ENCODE data around the gene SLC4A8. TPM values are rescaled to one million over a fixed set of nuclear protein-coding genes. Genes with fewer than 3 reads are reported as not detected.

The SLC4A8 gene
- total and polyA plus RNA-seq, 12 donors: 3.0 to 27.0 (median 11.6) TPM

DNA sequence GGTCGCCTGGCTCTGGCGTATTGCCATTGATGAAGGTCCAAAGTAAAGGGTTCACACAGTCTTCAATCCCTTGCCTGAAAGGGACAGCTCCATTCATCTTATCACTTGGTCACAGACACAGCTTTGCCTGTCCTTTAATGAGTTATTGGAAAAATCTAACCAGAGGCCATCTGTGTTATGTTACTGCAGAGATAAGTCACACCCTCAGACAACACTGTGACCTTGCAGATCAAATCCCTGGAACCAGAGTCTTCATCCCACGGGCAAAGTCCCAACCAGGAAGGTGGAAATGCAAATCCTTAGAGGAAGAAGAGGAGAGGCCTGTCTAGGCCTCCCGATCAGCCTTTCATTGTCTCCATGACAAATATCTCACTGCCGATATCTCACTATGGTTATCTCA is 98.1 kb downstream of the SLC4A8 start:
- no peak for DNase-seq
- H3K27ac ChIP-seq: no peak overlapping the region
- no peaks in the 10 kb centered on the region for H3K9me3 ChIP-seq (replicated peaks in 1 of 3)
- no peaks in the 10 kb centered on the region for H3K4me1 ChIP-seq (replicated peaks in 1 of 2)
- no peaks in the 10 kb centered on the region for H3K36me3 ChIP-seq (replicated peaks in 1 of 2)
- no peaks in the 10 kb centered on the region for H3K27me3 ChIP-seq
- H3K4me3 ChIP-seq: no peak overlapping the region
- intact Hi-C loops (cut with DNase I): no loop called here
- TF ChIP-seq, protein P1, sequence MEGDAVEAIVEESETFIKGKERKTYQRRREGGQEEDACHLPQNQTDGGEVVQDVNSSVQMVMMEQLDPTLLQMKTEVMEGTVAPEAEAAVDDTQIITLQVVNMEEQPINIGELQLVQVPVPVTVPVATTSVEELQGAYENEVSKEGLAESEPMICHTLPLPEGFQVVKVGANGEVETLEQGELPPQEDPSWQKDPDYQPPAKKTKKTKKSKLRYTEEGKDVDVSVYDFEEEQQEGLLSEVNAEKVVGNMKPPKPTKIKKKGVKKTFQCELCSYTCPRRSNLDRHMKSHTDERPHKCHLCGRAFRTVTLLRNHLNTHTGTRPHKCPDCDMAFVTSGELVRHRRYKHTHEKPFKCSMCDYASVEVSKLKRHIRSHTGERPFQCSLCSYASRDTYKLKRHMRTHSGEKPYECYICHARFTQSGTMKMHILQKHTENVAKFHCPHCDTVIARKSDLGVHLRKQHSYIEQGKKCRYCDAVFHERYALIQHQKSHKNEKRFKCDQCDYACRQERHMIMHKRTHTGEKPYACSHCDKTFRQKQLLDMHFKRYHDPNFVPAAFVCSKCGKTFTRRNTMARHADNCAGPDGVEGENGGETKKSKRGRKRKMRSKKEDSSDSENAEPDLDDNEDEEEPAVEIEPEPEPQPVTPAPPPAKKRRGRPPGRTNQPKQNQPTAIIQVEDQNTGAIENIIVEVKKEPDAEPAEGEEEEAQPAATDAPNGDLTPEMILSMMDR (IDR thresholded peaks at IDR 0.05): no peak
- 74 to 81% (median 76%) methylated on average over 3 to 5 of the region's 5 CpGs for WGBS, 4 donors

DNA sequence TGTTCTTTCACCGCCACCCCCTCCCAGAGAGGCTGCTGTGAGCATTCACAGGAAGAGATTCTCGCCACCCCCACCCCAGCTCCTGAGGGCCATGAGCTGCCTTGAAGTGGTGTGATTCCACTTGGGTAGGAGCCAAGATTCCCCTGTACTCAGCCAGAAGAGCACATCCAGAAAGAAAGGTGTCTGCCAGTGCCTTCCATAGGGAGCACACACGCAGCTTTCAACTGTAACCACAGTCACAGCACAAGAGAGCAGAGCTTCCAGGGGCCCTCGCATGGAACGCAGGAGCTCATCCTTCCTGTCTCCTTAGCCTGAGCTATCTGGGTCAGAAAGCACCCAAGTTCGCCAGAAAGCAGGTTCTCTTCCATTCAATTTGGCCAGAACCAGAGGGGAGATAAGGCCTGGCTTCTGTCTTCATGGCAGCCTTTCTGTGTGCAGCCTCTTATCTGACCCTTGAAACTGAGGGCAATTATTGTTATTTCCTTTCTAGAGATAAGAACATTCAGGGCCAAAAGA is 99.8 kb downstream of the SLC4A8 start:
- H3K4me1 ChIP-seq (replicated peaks in 1 of 2): no peaks in the 10 kb centered on the region
- H3K27me3 ChIP-seq: no peaks in the 10 kb centered on the region
- H3K9me3 ChIP-seq (replicated peaks in 1 of 3): no peaks in the 10 kb centered on the region
- H3K27ac ChIP-seq: no peak overlapping the region
- DNase-seq: no peak
- no peaks in the 10 kb centered on the region for H3K36me3 ChIP-seq (replicated peaks in 1 of 2)
- no peak overlapping the region for H3K4me3 ChIP-seq
- intact Hi-C loops (cut with DNase I): no loop called here
- TF ChIP-seq POLR2A (IDR thresholded peaks at IDR 0.05): no peak
- TF ChIP-seq, protein P1 (IDR thresholded peaks at IDR 0.05): no peak
- 51 to 60% (median 59%) methylated on average over 4 to 6 of the region's 6 CpGs for WGBS, 4 donors

DNA sequence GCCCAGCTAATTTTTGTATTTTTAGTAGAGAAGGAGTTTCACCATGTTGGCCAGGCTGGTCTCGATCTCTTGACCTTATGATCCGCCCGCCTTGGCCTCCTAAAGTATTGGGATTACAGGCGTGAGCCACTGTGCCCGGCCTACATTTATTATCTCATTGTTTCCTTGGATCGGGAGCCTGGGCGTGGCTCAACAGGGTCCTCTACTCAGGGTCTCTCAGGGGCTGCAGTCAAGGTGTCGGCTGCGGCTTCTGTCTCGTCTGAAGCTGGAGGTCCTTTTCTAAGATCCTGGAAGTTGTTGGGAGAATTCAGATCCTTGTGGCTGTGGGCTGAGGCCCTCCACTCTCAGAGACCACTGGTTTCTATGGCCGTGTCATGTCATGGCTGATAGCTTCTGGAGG is 100.9 kb downstream of the SLC4A8 start:
- no peak overlapping the region for H3K27ac ChIP-seq
- H3K4me1 ChIP-seq (replicated peaks in 1 of 2): no peaks in the 10 kb centered on the region
- intact Hi-C loops (cut with DNase I): no loop called here
- DNase-seq: no peak
- H3K9me3 ChIP-seq (replicated peaks in 1 of 3): no peaks in the 10 kb centered on the region
- H3K4me3 ChIP-seq: no peak overlapping the region
- H3K27me3 ChIP-seq: no peaks in the 10 kb centered on the region
- WGBS, 4 donors: 91 to 97% (median 94%) methylated on average over 9 to 11 of the region's 11 CpGs
- no peak for TF ChIP-seq POLR2A (IDR thresholded peaks at IDR 0.05)
- TF ChIP-seq, protein P1 (IDR thresholded peaks at IDR 0.05): no peak
- H3K36me3 ChIP-seq (replicated peaks in 1 of 2): no peaks in the 10 kb centered on the region

DNA sequence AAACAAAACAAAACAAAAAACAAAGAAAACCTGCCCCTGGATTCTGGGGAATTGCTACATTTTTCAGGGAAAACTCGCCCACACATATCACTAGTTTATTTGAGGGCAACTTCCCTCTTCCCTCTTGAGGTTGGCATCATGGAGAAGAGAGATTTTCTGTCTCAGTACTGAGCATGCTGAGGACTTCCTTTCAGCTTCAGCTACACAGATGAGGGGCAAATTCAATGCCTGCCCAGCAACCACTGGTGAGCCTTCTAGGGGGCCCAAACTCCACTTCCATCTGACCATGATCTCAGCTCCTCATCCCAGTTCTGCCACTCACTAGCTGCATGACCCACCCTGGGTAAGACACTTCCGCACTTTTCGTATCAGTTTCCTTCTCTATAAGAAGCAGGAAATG is 103.3 kb downstream of the SLC4A8 start:
- no peak overlapping the region for H3K4me3 ChIP-seq
- no peaks in the 10 kb centered on the region for H3K36me3 ChIP-seq (replicated peaks in 1 of 2)
- TF ChIP-seq, protein P1 (IDR thresholded peaks at IDR 0.05): no peak
- no peak for TF ChIP-seq POLR2A (IDR thresholded peaks at IDR 0.05)
- H3K27me3 ChIP-seq: no peaks in the 10 kb centered on the region
- no peaks in the 10 kb centered on the region for H3K4me1 ChIP-seq (replicated peaks in 1 of 2)
- WGBS, 4 donors: 82 to 89% (median 84%) methylated on average over 3 of the region's 3 CpGs
- no peak for DNase-seq
- intact Hi-C loops (cut with DNase I): no loop called here
- H3K27ac ChIP-seq: no peak overlapping the region
- H3K9me3 ChIP-seq (replicated peaks in 1 of 3): no peaks in the 10 kb centered on the region

Data from adrenal gland (tissue), 12 donors.